Uterus (tissue), 4 donors: ENCODE data around the gene TCAIM. TPM values are rescaled to one million over a fixed set of nuclear protein-coding genes. Genes with fewer than 3 reads are reported as not detected.
"Not testable (repeated sequence)": the region's sequence is repeated elsewhere in the genome, so short reads cannot be mapped to it uniquely, and the experiment has no call there.

Experiments used
- DNase-seq, 2 donors: peaks; one replicate each; pipeline ENCODE4 v3.0.0-alpha.2; 2019 to 2020
- H3K27ac ChIP-seq, 2 donors: fragments of 200-600 bp; sonication (generic); 1 replicate in 1 of 2; 2 replicates in 1 of 2; pipeline ENCODE4 v1.5.1; 2016 to 2018
- H3K27me3 ChIP-seq, 2 donors: fragments of 200-600 bp; sonication (generic); one replicate each; pipeline ENCODE4 v1.5.1; 2018 to 2019; ENCODE audit warnings: control low read depth in 1 of 2
- H3K36me3 ChIP-seq, 2 donors: fragments of 200-600 bp; sonication (generic); one replicate each; pipeline ENCODE4 v1.5.1; 2019; ENCODE audit warnings: control low read depth in 1 of 2
- H3K4me1 ChIP-seq, 2 donors: fragments of 200-600 bp; sonication (generic); one replicate each; pipeline ENCODE4 v1.5.1; 2018 to 2019; ENCODE audit warnings: control low read depth in 1 of 2
- H3K4me3 ChIP-seq, 2 donors: fragments of 200-600 bp; sonication (generic); 1 replicate in 1 of 2; 2 replicates in 1 of 2; pipeline ENCODE4 v1.5.1; 2018 to 2019; ENCODE audit warnings: mild to moderate bottlenecking in 1 of 2
- H3K9me3 ChIP-seq, 2 donors: fragments of 200-600 bp; sonication (generic); one replicate each; pipeline ENCODE4 v1.5.1; 2019; ENCODE audit warnings: control low read depth in 1 of 2
- POLR2A ChIP-seq, 2 donors: fragments of 450-650 bp; IDR thresholded peaks; one replicate each; pipeline ENCODE4 v1.6.1; 2016; ENCODE audit warnings: antibody characterized with exemption in 2 of 2, mild to moderate bottlenecking in 1 of 2, moderate library complexity in 1 of 2
- intact Hi-C: fragments of 100-400 bp; cut with DNase I; formaldehyde crosslinking; loops from one replicate; pipeline ENCODE4 v1.15.1; 2023; ENCODE audit warnings: low total_unique reads
- total RNA-seq, 4 donors: library from RNA; depleted of rRNA in 3 of 4; stranded (reverse); fragments of >200 nt in 3 of 4; gene quantifications; one replicate each; pipeline versions ENCODE4 v1.1.0 to v1.2.4, GENCODE V29; 2014 to 2023
- TF ChIP-seq, protein P1 (sequence below), 4 experiments: fragments of 200-600 bp in 2 of 4; fragments of 450-650 bp in 2 of 4; sonication (generic) in 2 of 4; IDR thresholded peaks; one replicate each; pipeline ENCODE4 v1.5.1; 2016 to 2019; ENCODE audit warnings: antibody characterized with exemption in 4 of 4, mild to moderate bottlenecking in 2 of 4, moderate library complexity in 1 of 4
- donor health status: DM: yes; HTN: yes; CAD: no.

TCAIM gene
- total RNA-seq, 4 donors from 2014 or later: 3.8 to 38.7 (median 19.6) TPM

DNA sequence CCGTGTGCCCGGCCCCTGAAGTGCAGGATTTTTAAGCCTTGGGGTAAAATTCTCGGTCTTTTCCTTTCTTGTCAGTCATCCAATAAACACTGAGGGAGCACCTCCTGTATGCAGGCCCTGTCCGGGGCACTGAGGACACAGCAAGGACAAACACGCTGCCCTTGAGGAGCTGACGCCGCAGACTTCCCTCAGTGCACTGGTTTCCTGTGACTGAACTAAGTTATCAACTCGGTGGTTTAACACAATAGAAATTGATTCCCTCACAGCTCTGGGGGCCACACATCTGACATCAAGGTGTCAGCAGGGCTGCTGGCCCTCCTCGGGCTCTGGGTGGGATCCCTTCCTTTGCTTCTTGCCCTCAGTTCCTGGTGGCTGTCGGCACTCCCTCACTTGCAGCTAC, 73.8 kb downstream of the TCAIM start:
- intact Hi-C loops: no loop called here
- no peaks in the 10 kb centered on the region for H3K9me3 ChIP-seq
- H3K4me1 ChIP-seq: no peaks in the 10 kb centered on the region
- H3K27me3 ChIP-seq: no peaks in the 10 kb centered on the region
- TF ChIP-seq, protein P1, sequence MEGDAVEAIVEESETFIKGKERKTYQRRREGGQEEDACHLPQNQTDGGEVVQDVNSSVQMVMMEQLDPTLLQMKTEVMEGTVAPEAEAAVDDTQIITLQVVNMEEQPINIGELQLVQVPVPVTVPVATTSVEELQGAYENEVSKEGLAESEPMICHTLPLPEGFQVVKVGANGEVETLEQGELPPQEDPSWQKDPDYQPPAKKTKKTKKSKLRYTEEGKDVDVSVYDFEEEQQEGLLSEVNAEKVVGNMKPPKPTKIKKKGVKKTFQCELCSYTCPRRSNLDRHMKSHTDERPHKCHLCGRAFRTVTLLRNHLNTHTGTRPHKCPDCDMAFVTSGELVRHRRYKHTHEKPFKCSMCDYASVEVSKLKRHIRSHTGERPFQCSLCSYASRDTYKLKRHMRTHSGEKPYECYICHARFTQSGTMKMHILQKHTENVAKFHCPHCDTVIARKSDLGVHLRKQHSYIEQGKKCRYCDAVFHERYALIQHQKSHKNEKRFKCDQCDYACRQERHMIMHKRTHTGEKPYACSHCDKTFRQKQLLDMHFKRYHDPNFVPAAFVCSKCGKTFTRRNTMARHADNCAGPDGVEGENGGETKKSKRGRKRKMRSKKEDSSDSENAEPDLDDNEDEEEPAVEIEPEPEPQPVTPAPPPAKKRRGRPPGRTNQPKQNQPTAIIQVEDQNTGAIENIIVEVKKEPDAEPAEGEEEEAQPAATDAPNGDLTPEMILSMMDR (IDR thresholded peaks at IDR 0.05): no peak
- no peak for TF ChIP-seq POLR2A (IDR thresholded peaks at IDR 0.05)
- no peaks in the 10 kb centered on the region for H3K36me3 ChIP-seq
- DNase-seq: no peak
- no peak overlapping the region for H3K27ac ChIP-seq
- no peak overlapping the region for H3K4me3 ChIP-seq

DNA sequence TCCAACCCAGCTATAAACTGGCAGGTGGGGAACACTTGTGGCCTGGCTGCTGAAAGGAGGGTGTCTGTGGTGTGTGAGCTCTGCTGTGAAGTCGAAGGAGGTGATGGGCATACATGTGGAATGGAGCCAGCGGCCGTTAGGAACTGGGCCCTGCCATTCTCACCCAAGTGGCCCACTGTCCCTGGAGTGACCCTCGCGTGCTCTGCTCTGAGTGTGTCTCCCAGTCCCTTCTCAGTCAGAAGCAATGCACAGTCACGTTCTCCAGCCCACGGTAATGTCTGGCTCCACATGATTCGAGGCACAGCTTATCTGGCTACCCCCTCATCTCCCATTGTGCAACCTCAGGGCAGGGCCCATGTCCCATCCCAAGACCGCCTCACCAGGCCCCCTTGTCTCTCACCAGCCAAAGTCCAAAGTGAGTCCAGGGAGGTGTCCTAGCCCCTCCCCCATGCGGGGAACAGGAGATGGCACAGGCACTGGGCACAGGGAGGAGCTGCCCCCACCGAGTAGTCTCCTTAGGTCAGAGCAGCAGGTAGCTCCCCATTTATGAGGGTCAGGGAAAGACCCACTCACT, 76.0 kb downstream of the TCAIM start:
- no peak for TF ChIP-seq POLR2A (IDR thresholded peaks at IDR 0.05)
- TF ChIP-seq, protein P1 (IDR thresholded peaks at IDR 0.05): no peak
- Histone ChIP-seq H3K9me3 (no peaks in the 10 kb centered on the region), H3K27ac (no peak overlapping the region), H3K4me3 (no peak overlapping the region), H3K36me3 (no peaks in the 10 kb centered on the region), H3K27me3 (no peaks in the 10 kb centered on the region), H3K4me1 (no peaks in the 10 kb centered on the region)
- intact Hi-C loops: no loop called here
- DNase-seq: no peak

DNA sequence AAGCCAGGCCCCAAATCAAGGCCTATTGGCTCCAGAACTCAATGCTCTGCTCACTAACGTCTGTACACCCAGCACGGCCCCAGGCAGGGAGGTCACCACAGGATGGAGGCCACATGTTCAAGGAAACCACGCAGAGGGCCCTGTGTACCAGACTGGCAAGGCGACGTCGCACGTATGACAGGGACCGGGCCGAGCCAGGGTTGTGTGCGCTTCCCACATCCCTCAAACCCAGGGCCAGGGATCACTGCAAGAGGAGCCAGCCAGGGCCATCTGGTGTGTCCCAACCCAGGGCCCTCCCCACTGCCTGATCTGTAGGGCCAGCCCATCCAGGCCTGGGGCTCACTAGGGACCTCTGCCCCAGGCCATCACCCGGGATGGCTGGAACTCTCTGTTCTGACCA, 76.9 kb downstream of the TCAIM start:
- TF ChIP-seq, protein P1 (IDR thresholded peaks at IDR 0.05): no peak
- TF ChIP-seq POLR2A (IDR thresholded peaks at IDR 0.05): no peak
- intact Hi-C loops: no loop called here
- no peak for DNase-seq

DNA sequence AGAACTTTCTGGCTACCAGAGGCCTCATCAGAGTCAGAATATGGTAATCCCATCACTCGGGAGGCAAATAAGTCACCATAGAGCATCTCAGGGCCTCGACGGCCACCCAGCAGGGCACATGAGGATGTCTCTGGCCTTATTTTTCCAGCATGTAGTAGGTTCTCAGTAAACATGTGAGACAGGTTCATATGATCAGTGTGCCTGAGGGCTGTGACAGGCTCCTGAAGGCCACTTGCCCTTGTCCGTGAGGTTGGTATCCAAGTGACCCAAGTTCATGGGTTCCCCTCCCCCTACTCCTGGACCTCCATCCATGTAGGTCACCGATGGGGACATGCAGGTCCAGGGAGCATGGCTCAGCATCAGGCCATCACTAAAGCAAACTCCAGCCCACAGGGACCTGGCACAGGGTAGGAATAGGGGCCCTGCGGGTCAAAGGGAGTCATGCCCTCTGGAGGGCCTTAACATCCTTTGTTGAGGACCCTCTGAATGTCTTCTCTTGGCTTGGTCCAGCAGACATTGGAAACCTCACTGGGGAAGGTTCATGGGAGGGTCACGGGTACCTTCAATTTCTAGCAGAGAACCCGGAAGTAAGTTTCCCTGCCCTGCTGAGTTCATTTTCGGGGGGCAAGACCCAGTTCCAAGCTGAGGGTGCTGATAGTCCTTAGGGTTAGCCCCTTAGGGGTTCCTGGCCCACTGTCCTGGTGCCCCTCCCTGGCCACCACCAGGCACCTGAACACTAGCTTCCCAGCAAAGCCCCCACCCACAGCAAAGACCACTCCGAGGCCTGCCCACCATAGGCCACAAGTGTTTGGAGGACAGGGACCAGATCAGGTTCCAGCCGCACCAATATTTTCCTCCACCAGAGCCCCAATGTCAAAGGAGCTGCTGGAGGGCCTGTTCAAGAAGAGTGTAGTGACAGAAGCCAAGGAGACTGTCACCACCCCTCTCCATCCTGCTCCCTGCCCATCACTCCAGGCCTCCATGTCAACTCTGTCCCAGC, 77.8 kb downstream of the TCAIM start:
- no peaks in the 10 kb centered on the region for H3K36me3 ChIP-seq
- no peak for TF ChIP-seq POLR2A (IDR thresholded peaks at IDR 0.05)
- TF ChIP-seq, protein P1 (IDR thresholded peaks at IDR 0.05): no peak
- no peak overlapping the region for H3K27ac ChIP-seq
- no peaks in the 10 kb centered on the region for H3K4me1 ChIP-seq
- H3K27me3 ChIP-seq: no peaks in the 10 kb centered on the region
- intact Hi-C loops: no loop called here
- no peak overlapping the region for H3K4me3 ChIP-seq
- no peak for DNase-seq
- no peaks in the 10 kb centered on the region for H3K9me3 ChIP-seq

More for the DNA sequence above, 76.9 kb downstream of the TCAIM start:
- Histone ChIP-seq H3K36me3 (no peaks in the 10 kb centered on the region), H3K4me3 (no peak overlapping the region), H3K27ac (no peak overlapping the region), H3K4me1 (no peaks in the 10 kb centered on the region), H3K9me3 (no peaks in the 10 kb centered on the region), H3K27me3 (no peaks in the 10 kb centered on the region)

DNA sequence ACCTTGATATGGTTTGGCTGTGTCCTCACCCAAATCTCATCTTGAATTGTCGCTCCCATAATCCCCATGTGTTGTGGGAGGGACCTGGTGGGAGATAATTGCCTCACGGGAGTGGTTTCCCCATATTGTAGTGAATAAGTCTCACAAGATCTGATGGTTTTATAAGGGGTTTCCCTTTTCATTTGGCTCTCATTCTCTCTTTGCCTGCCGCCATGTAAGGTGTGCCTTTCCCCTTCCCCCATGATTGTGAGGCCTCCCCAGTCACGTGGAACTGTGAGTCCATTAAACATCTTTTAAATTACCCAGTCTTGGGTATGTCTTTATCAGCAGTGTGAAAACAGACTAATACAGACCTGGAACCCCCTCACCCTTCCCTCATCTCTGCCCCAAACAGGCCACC, 79.6 kb downstream of the TCAIM start:
- intact Hi-C loops, H3K9me3 ChIP-seq: not testable (repeated sequence)

More for the DNA sequence above, 79.6 kb downstream of the TCAIM start:
- not testable (repeated sequence) for H3K4me3 ChIP-seq, H3K27me3 ChIP-seq, H3K4me1 ChIP-seq, H3K36me3 ChIP-seq, DNase-seq, H3K27ac ChIP-seq
